Hematopoietic multipotent progenitor cell (in vitro differentiated cells): ENCODE results near the gene FKBP14. TPM values are rescaled to one million over a fixed set of nuclear protein-coding genes. Genes with fewer than 3 reads are reported as not detected.

Experiments used
- DNase-seq, 3 donors: peaks; one replicate each; pipeline ENCODE4 v3.0.0-alpha.2; 2011 to 2015; ENCODE audit warnings: low read depth in 2 of 3, low spot score in 2 of 3
- total RNA-seq: library from RNA; depleted of rRNA; stranded (reverse); fragments of >200 nt; gene quantifications from one replicate; pipeline ENCODE4 v1.2.3, GENCODE V29; 2012

FKBP14 gene
- total RNA-seq, 1 donor, result 3.5 TPM

DNA sequence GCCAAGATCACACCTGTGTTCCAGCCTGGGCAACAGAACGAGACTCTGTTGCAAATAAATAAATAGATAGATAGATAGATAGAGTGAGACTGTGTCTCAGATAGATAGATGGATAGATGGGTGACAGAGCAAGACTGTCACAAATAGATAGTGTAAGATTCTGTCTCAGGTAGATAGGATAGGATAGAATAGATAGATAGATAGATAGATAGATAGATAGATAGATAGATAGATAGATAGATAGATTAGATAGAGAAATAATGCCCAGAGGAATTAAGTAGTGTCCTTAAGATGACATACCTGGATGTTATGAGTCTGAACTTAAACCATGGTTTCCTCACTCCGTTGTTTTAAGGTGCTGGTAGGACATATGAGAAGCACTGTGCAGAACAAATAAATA lies 9.7 kb upstream of the FKBP14 start:
- no peak for DNase-seq

- DNase-seq, result no peak
These were observed 8.0 kb upstream of the FKBP14 start for GRCh38 chr7:30034501-30034900.

DNA sequence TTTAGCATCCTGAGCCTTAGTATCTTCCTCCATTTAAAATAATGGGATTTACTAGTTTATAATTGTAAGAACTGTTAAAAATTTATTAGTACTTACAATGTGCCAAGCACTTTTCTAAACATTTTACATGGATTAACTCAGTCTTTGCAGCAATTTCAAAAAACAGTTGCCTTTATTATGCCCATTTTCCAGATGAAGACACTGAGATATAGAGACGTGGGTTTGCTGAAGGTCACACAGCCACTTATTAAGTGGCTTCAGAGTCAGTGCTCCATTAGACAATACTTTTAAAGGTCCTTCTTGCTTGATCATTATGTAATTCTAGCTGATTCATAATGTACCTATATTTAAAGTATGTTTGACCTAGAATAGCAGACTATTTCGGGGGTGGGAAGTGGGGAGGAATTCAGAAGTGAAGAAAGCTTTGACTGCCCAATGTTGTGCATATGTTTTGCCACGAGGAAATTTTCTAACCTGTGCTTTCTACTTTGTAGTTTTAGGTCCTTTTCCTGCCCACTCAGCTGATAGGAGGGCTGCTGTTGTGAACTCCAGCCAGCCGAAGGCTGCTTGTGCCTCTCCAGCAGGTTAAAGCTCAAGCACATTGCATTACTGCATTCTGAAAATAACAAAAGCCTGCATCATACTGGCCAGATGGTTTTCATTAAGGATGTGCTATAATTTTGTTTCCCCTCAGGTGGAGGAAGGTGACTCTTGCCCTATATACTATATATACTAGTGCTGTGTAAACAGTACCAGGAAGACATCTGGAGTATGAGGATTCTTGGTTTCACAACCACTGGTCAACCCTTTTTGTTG lies 6.0 kb upstream of the FKBP14 start:
- no peak for DNase-seq

DNA sequence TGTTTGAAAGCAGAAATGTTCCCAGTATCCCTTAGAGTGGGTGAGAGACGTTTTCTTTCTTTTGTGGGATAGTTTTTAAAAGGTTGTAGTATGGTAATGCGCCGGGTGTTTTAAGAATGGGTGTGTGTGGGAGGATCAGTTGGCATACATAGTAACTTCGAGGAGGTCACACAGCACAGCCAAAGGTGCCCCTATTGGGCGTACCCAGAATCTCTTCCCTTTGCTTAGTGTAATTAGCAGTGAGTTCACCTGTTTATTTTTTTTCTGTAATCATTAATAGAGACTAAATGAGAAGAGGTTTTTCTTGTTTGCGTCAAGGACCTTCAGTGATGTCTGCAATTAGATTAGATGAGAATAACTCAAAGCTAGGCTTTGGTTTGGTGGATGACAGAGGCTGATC lies 3.2 kb upstream of the FKBP14 start:
- peak in 1 of 3 donors; percentile 18 for DNase-seq

GRCh38 chr7:30028749-30029635 lies 2.5 kb upstream of the FKBP14 start:
- peak; percentile 16 to 41 (median 40) for DNase-seq

DNA sequence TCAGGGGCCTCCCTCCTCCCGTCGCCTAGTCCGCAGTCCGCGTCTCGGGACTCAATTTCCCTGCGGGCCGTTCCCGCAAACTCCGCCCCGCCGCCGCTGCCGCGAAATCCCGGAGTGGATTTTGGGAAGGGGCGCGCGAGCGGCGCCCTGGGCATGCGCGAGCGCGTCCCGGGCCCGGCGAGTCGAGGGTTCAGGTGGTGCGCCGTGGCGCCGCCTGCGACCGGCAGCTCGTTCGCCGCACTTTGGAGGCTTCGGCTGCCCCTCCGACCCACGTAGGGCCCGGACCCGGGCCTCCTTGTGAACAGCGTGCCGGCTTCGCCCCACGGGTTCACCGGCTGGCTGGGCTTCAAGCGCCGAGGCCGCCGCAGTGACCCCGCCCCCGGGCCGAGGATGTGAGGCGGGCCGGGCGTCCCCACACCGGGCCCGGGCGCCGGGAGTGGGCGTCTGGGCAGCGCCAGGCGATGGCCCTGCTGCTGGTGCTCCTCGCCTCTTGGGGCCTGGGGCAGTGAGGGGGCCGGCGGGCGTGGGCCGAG lies 1.8 kb upstream of the FKBP14 start, which contains the start of gene PLEKHA8:
Gene PLEKHA8, plus strand, starts transcription at position 197 of the 533 bp plus-strand sequence. CDS start 351 bp downstream, outside the sequence.
- peak; percentile 72 to 84 (median 83) for DNase-seq

- no peak for DNase-seq
These were observed 1.3 kb upstream of the FKBP14 start for GRCh38 chr7:30027740-30028215.

DNA sequence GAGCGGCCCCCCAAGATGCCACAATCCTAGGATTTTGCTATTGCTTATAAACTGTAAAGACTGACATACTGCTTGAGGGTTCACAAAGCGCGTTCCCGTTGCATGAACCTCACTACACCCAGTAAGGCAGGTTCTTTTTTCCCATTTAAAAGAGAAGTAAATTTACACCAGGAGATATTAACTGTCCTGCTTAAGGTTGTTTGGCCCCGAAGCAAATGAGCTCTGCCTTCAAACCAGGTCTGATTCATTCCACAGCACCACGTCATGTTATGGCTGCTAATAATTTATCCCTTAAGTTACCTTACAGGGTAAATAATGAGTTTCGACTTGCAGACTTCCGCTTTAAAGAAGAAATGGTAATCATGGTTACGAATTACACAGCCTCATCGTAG lies 559 bp upstream of the FKBP14 start:
- peak; percentile 22 to 66 (median 61) for DNase-seq

DNA sequence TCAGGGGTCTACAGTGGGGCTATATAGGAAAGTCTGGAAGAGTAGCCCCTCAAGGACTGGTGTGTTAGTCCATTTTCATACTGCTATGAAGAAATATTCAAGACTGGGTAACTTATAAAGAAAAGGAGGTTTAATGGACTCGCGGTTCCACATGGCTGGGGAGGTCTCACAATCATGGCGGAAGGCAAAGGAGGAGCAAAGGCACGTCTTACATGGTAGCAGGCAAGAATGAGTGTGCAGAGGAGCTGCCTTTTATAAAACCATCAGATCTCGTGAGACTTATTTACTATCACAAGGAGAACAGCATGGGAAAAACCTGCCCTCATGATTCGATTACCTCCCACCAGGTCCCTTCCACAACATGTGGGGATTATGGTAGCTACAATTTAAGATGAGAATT lies 3.0 kb downstream of the FKBP14 start:
- DNase-seq, result no peak

DNA sequence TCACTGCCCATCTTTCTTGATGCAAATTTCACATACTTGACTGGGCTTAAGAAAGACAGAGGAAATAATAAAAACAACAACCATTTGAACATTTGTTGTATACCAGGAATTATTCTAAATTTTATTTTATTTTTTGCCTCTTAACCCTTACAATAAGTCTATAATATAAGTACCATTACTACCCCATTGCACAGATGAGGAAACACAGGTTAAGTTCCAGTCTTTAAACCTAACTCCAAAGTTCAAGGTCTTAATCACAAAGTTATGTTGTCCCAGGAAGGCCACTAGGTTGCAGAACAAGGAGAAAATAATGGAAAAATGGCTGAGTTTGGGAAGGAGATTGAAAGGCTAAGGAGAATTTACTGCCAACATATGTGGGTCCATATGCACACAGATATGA lies 3.5 kb downstream of the FKBP14 start:
- no peak for DNase-seq

DNA sequence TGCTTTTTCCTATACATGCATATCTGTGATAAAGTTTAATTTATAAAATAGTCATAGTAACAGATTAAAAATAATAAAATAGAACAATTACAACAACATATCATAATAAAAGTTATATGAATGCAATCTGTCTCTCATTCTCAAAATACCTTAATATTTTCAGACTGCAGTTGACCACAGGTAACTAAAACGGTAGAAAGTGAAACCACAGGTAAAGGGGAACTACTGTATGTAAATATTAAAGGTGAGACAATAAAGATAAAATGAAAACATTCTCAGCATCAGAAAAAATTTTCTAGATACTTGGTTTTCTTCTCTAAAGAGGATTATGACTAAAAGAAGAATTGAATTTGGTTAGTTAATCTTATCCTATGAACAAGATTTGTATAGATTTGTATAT lies 6.0 kb downstream of the FKBP14 start:
- DNase-seq, result no peak

DNA sequence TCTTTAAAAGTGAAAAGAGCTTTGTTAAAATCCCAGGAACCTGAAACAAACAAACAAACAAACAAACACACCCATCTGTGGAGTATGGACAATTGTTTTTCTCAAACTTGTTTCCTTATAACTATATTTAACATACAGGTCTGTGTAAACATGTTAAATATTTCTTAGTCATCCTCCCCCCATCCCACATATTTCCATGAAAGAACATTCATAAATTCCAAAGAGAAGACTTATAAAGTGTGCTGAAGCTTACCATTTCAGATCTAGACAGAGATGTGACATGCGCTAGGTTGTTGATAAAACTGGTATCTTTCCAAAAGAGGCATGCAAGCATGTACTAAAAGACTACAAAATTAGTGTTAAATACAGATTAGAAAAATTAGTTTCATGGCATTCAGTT lies 6.5 kb downstream of the FKBP14 start:
- DNase-seq, result no peak

GRCh38 chr7:30019387-30019786 lies 7.1 kb downstream of the FKBP14 start:
- no peak for DNase-seq

DNA sequence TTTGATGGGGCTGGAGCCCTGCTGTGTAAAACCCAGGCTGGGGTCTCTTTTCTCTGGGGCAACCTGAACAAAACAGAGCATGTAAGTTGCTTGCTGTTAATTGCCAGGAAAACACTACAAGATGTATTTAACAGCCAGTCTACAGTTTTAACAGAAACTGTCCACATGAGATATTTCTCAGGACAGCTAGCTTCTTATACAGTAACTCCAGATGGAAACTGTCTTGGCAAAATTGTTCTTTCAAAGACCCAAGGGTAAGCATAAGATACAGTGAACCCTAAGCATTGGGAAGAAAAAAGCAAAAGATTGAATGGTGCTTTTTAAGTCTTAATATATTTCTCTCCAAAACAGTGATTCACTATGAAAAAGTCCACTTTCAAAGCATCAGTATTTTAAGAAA lies 8.1 kb downstream of the FKBP14 start:
- no peak for DNase-seq

DNA sequence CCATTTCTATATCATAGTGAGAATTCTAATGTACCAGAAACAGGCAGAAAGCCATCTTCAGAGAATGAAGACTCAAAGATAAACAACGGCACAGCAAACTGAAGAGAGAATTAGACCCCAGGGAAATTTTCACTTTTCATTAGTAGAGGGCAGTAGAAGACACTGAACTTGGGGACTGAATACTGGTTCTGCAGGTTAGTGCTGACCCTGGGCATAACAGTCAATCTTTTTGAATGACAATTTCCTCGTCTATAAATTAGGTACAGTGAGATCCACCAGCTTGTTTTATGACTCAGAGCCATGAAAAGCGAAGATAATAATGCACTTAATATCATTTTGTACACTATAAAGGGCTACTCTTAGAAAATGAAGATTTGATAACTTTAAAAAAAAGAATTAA lies 13.7 kb downstream of the FKBP14 start:
- DNase-seq, result no peak

DNA sequence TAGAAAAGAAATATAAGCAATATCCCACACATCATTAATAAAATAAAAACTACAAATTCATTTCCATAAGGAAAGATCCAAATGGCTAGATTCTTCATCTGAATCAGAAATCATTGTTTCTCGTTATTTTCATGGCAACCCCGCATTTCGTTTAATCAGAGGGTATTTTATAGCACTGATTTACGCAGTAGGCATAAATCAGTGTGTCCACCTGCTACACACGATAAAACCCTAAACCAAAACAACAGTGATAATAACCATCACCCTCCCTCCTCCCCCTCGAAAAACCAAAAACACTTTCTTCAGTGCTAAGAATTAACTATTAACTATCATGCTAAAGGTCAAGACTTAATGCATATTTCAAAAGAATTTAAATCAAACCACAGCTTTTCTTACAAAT lies 16.5 kb downstream of the FKBP14 start:
- no peak for DNase-seq

DNA sequence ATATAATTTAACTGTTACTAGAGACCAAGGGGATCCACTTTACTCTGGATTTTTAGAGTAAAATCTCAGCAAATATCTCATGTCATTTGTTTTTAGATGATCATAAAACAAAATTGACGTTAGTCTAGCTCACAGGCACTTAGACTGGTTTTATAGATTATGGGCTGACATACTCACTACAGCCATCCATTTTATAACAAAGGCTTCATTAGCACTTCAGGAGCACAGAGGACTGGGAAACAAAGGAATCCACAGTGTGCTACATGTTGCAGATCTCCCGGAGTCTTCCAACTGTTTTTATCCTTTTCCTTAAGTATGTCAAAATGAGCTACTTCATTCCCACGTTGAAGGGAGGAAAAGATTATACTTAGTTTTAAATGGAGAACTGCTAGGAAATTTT lies 21.0 kb downstream of the FKBP14 start:
- no peak for DNase-seq

GRCh38 chr7:30003098-30003497 lies 23.4 kb downstream of the FKBP14 start:
- DNase-seq, result no peak

DNA sequence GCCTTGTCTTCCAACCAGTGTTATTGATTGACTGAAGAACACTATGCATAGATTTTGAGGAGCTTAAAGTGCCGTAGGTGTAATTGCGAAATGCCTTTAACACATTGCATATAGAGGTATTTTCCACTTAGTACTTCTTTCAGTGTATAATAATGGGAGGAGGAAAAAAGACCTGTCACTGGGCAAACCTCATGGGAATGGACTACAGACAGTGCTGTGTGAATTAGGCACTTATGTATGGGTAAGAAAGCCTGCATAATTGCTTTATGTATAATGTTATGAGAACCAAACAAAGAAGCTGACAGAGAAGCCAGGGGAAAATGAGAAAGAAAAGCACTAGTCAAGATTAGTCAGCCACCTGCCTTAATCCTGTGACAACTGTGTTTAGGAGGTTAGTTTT lies 24.5 kb downstream of the FKBP14 start:
- no peak for DNase-seq

DNA sequence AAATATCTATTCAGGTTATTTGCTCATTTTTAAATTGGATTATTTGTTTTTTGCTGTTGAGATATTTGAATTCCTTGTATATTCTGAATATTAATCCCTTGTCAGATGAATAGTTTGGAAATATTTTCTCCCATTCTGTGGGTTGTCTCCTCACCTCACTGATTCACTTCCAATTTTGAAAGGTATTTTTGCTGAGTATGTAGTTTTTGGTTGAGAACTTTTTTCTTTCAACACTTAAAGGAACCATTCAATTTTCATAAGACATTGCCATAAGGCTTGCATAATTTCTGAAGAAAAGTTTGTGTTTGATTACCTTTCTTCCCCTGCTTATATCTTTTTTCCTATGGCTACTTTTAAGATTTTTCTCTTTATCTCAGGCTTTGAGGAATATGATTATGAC lies 28.0 kb downstream of the FKBP14 start:
- DNase-seq, result no peak

DNA sequence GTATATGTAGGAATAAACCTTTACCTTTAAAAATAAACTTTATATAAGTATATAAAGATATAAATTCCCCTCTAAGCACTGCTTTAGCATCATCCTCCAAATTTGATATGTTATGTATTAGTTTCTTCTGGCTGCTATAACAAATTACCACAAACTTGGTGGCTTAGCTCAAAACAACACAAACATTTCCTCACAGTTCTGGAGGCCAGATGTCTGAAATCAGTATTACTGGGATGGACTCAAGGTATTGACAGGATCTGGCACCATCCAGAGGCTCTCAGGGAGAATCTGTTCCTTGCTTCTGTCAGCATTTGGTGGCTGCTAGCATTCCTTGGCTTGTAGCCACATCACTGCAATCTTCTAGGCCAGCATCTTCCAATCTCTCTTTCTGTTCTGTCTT lies 30.2 kb downstream of the FKBP14 start:
- no peak for DNase-seq
